Subcutaneous adipose tissue (tissue), 4 donors: Measurements from ENCODE around the gene RRP36. TPM values are rescaled to one million over a fixed set of nuclear protein-coding genes. Genes with fewer than 3 reads are reported as not detected.

ENCODE experiments used
- total RNA-seq, 4 donors: library from RNA; depleted of rRNA; stranded (reverse); fragments of >200 nt; gene quantifications; one replicate each; pipeline ENCODE4 v1.1.0, GENCODE V29; 2016
- TF ChIP-seq, protein P1 (sequence below): fragments of 450-650 bp; IDR thresholded peaks from one replicate; pipeline ENCODE4 v1.5.1; 2016; ENCODE audit warnings: low read depth, mild to moderate bottlenecking, control low read depth, antibody characterized with exemption, moderate library complexity

Gene RRP36
- total RNA-seq, 4 donors from 2014 or later = 42.7 to 63.9 (median 55.4) TPM

DNA sequence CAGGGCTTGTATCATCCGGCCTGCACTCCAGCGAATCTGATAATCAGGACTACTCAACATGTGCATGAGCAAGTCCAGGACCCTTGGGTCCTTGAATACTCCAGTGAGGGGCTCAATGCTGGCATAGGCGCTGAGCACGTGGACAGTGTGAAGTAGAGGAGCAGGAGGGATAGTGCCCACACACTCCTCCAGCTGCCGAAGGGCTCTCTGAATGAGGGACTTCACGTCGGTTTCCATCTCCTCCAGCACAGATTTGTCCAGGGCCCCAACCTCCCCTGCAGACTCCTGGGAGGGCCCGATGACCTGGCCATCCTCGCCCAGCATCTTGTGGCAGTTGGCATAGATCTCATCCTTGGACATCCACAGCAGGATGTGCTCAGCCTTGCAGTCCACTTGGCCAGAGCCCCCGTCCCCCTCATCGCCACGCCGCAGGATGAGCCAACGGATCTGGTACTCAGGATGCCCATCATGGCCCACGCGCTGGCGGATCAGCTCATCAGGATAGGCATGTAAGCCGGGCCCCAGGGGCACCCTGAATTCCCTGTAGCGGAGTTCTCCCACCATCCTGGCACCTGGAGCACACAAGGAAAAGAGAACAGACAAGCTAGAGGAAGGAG lies 30.9 kb downstream of the RRP36 start:
- TF ChIP-seq, protein P1, sequence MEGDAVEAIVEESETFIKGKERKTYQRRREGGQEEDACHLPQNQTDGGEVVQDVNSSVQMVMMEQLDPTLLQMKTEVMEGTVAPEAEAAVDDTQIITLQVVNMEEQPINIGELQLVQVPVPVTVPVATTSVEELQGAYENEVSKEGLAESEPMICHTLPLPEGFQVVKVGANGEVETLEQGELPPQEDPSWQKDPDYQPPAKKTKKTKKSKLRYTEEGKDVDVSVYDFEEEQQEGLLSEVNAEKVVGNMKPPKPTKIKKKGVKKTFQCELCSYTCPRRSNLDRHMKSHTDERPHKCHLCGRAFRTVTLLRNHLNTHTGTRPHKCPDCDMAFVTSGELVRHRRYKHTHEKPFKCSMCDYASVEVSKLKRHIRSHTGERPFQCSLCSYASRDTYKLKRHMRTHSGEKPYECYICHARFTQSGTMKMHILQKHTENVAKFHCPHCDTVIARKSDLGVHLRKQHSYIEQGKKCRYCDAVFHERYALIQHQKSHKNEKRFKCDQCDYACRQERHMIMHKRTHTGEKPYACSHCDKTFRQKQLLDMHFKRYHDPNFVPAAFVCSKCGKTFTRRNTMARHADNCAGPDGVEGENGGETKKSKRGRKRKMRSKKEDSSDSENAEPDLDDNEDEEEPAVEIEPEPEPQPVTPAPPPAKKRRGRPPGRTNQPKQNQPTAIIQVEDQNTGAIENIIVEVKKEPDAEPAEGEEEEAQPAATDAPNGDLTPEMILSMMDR = no peak

DNA sequence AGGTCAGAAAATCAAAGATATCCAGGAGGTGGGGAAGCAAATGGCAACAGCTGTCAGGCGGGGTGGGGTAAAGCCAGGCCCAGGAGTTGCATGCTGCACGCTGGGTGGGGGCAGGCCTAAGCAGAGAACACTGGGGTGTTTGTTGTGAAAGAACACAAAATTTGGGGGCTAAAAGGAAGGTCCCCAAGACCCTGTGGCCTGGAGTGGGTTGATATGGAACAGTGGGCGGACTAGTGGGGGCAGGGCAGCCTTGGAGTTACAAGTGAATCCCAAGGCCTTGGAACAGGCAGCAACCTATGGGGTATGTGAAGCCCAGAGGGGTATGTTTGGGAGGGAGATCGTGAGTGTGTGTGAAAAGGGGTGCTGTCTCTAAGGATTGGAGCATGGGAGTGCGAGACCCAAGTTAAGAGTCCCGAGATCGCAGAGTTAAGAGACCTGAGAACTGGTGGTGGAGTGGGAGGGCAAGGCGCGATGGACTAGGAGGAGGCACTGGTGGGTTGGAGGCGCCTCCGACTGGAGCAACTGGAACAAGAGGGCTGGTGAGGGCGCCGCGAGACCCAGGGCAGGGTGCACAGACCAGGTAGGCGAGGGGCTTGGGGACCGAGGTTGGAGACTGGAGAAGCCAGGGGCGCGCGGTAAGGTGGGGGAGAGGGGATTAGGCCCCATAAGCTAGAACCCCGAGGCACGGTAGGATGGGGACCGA lies 31.6 kb downstream of the RRP36 start:
- TF ChIP-seq, protein P1 = no peak

DNA sequence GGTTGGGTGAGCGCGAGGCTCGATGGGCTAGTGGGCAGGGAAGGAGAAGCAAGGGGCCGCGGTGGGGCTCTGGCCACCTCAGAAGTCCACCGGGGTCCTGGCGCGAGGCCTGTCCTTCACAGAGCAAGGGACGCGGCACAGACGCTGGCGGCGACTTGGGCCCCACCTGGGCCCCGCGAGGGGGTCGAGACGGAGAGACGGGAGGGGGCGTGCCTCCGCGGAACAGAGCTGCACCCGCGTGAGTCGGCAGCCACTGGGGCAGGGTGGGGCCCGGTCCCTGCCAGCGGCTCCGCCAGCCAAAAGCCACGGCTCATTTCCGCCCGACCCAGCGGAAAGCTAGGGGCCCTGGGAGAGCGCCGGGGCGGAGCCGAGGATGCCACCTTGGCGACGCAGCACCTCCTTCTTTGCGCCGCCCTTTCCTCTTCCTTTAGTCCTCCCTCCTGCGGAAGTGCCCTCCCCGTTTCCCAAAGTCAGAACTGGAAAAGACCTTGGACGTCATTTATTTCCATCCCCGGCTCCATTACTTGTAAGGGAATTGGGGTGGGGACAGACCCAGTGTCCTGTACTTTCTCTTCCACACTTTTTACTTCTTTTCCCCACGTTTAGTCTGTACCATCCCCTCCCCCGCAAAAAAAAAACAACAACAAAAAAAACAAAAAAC lies 32.3 kb downstream of the RRP36 start, which contains the start of gene CUL7:
TSS of gene CUL7 (minus strand) at position 307 of the 661 bp plus-strand sequence. CDS start 1,063 bp downstream, outside the sequence.
- TF ChIP-seq, protein P1 = no peak

DNA sequence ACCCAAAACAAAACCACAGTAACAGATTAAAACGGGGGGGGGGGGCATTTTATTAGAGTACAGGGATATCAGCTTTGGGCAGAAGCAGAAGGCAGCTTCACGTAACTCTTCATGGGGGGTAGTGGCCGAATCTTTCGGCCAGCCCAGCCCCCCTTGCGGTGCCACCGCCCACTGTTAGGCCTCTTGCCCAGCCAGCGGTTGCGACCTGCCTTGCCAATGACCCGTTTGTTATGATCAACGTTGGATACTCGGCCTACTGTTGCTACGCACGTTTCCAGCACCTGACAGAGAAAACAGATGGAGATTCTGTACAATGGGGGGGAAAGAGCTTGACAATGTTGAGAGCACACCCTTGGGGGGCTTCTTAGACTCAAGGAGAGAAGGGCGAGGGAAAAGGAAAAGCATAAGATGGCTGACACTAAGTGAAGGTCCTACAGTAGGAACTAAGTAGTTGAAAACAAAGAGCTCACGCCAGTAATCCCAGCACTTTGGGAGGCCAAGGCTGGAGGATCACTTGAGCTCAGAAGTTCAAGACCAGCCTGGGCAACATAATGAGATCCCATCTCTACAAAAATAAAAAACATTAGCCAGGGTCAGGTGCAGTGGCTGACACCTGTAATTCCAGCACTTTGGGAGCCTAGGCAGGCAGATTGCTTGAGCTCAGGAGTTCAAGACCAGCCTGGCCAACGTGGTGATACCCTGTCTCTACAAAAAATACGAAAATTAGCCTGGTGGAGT lies 33.0 kb downstream of the RRP36 start:
- TF ChIP-seq, protein P1 = no peak

DNA sequence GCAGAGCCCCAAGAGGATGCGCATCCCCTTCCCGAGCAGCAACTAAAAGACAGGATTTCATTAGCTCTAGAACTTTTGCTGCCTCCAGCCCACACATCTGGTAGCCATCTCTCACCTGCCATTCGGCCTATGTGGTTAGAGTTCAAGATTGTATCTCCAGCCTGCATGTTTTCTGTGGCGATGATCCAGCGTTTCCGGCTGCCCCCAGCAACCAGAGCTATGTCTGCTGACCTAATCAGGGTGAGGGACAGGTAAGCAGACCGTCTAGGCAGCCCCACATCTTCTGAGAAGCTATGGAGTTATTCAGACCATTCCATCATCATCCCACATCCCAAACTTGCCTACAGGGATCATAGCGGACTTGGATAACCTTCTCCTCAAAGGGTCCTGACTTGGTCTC lies 34.5 kb downstream of the RRP36 start:
- TF ChIP-seq, protein P1 = no peak

DNA sequence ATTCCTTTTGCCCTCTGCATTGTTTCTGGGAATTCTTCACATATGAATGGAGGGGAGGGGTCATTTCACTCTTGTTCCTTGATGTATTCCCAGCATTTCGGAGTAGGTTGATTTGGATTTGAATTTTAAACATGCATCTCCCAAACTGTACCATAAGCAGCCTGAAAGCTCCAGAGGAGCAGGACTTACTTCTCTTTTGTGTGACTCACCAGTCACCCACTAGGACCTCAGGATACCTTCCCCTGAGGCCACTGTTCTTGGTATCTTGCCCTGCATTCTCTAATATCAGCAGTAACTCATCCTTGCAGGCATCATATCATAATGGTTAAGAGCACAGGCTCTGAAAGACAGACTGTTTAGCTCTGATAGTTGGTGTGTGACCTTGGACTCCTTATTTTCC lies 37.1 kb downstream of the RRP36 start:
- TF ChIP-seq, protein P1 = no peak
